HG02610 (cell line): Measurements from ENCODE around the gene SDHB.
A peak's percentile ranks its signal among the peaks of the same experiment; 100 is the strongest.

ENCODE experiments used
- ATAC-seq: cut with Tn5 transposase; IDR thresholded peaks from one replicate; pipeline ENCODE4 v1.9.1; 2021; ENCODE audit warnings: mild to moderate bottlenecking, moderate library complexity; ENCODE audit not compliant: unreplicated experiment

Gene SDHB

DNA sequence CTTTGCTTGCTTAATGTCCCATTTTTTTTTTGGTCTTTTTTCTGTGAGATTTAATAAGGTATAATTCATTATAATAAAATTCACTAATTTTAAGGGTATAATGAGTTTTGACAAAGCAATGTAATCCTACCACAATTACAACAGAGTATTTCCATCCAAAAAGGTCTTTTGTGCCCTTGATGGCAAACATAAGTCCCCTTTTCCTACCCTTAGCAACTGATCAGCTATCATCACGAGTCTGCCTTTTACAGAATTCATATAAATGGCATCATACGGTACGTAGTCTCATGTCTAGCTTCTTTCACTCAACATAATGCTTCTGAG lies 7.5 kb downstream of the SDHB start:
- no peak for ATAC-seq

DNA sequence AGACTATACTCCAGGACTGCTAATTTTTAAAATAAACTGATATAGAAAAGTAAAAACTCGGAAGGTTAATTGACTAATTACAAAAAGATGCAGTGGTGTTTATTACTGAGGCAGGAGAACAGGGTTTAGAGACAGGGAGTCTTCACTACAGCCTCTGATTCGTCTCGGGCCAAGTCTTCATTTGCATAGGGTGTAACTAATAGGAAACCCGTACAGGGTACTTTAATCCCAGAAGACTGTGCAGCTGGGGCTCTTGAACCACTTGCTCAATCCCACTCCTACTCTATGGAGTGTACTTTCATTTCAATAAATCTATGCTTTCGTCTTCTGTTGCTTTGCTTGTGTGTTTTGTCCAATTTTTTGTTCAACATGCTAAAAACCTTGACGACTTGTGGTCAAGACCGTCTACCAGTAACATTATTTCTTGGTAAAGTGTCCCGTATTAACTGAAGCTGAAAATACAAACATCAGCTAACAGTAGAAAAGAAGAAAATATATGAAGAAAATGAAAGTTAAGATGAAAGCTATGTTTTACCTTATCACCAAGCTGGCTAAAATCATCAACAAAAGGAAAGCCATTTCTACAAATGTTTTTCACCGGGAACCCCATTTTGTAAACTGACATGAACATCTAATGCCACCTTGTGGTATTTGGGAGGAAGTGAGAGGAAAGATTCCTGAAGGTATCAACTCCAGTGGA lies 8.0 kb downstream of the SDHB start:
- no peak for ATAC-seq

DNA sequence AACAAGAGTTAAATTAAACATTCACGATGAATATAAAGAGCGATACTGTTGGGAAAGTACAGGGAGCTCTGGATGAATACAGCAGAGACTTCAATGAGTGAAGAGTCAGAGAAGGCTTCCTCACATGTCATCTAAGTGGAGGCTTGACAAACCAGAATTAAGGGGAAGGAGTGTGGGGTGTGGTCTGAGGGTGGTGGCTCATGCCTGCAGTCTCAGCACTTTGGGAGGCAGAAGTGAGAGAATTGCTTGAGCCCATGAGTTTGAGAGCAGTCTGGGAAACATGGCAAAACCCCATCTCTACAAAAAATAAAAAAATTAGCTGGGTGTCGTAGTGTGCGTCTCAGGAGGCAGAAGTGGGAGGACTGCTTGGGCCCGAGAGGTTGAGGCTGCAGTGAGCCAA lies 8.7 kb downstream of the SDHB start:
- no peak for ATAC-seq

DNA sequence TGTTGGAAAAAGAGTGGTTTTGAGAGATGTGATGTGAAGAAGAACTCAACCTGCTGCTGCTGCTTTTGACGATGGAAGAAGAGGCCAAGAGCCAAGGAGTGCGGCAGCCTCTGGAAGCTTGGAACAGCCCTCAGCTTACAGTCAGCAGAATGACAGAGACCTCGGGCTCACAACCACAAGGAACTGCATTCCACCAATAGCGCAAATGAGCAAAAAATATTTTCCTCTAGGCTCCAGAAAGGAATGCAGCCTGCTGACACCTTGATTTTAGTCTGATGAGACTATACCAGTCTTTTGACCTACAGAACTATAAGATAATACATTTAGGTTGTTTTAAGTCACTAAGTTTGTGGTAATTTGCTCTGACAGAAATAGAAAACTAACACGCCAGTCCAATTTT lies 10.2 kb downstream of the SDHB start:
- no peak for ATAC-seq

DNA sequence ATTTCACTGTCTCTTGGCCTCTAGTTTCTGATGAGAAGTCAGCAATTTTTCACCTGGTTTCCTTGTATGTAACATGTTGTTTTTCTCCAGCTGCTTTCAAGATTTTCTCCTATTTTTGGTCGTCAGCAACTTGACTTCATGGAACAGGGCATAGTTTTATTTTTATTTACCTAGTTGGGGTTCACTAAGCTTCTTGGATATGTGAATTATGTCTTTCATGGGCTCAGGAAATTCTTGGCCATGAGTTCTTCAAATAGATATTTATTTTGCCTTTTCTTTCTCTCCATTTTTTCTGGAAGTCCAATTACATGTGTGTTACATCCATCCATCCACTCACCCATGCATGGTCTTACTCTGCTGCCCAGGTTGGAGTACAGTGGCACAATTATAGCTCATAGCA lies 13.7 kb downstream of the SDHB start:
- no peak for ATAC-seq

DNA sequence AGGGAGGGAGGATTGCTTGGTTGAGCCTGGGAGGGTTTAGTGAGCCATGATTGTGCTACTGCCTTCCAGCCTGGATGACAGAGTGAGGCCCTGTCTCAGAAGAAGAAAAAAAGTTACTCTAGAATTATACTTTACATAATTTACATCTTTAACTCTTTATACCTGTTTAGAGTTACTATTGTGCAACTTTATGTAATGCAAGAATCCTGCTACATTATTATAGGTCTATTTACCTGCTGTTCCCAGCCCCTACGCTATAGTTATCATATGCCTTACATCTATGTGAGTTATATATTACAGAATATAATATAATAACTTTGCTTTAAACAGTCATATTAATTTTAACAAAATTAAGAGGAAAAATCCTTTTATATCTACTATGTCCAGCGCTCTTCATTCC lies 14.3 kb downstream of the SDHB start:
- ATAC-seq = no peak

DNA sequence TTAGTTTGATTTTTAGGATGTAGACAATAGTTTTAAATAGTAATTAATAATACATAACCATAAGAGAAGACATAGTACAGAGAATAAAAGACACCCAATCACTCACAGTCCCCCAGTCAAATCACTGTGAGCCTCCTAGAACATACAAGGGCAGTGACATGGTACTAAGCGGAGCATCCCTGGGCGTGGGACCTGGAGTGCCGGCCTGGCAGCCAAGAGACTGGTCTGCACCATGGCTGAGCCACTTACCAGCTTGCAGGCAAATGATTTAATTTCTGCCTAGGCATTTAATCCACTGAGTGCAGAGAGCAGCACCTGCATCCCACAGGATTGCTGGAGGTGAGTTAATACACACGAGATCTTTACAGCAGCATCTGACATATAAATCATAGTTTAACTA lies 20.4 kb downstream of the SDHB start:
- no peak for ATAC-seq

DNA sequence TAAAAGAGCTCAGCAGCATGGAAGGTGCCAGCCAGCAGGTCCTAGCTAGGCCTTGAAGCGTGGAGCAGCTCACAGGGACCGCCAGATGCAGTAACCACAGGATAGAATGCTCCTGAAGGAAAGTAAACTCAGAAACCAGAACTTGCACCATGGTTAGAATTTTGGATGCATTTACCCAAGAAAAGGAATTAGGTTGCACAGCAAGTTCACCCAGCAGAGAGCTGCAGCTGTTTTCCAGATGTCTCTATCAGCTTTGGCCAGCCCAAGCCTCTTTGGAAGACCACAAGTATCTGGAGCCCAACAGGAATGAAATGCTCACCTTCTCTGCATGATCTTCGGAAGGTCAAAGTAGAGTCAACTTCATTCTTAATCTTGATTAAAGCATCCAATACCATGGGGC lies 21.1 kb downstream of the SDHB start:
- no peak for ATAC-seq

DNA sequence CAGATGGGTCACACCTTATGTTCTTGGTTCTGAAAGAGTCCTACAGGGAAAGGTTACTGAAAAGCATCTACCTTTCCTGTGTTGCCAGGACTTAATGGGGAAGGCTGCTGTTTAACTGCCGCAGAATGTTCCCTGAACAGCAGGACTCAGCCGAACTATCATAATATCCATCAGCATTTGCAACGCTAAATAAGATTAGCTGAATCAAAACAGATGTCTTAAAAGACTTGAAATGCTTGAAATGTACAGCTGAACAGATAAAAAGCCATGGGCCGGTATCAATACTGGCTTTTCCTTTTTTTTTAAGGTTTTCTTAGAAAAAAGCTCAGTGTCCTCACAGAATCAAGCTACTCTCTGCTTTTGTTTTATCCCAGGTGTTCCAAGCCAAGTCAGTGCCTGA lies 22.4 kb downstream of the SDHB start:
- no peak for ATAC-seq

DNA sequence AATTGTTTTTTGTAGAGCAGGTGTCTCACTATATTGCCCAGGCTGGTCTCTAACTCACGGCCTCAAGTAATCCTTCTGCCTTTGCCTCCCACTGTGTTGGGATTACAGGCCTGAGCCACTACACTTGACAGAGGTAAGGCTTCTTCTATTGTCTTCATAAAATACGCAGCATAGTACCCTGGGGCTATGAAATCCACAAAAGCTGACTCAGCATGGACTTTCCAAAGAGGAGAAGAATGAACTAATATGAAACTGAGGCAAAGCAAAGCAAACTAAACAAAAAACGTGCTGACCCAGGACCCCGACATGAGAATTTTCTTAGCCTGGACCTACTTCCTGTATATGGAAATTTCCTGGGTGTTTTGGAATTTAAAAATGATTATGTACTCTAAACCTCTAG lies 23.6 kb downstream of the SDHB start:
- no peak for ATAC-seq

DNA sequence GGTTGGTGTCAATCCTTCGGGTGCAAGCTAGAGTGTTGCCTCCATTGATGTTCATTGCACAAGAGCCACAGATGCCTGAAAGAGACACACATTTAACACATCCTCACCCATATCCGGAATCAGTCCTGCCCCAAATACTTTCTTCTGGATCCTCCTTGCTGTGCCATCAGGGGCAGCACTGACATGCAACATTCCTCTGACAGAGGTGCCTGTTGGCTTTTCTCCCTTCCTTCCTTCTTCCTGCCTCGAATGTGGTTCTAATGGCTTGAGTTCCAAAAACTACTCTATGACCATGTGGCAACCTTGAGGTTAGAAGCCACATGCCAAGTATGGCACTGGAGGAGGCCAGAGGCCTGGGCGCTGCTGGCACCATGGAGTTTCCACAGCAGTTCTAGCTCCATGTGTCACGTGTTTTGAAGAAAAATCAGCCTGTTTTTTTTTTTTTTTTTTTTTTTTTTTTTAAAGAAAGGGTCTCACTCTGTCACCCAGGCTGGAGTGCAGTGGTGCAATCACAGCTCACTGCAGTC lies 25.1 kb downstream of the SDHB start:
- ATAC-seq = no peak

DNA sequence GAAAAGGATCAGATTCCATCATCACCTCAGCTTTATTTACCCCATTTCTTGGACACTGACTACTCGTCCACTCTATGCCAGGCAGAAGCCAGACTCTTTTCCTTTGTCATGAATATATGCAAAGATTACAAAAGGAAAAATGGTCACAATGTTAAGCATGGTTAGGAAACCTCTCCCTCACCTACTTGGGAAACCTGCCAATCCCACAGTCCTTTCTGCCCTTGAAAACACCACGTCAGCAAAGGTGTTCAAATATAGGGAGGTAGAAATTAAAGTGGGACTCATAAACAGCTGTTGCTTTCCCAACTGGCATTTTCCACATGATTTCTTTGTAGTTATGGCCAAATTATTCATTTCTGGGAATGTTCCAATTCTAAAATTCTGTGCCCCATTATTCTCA lies 25.9 kb downstream of the SDHB start:
- ATAC-seq = no peak

DNA sequence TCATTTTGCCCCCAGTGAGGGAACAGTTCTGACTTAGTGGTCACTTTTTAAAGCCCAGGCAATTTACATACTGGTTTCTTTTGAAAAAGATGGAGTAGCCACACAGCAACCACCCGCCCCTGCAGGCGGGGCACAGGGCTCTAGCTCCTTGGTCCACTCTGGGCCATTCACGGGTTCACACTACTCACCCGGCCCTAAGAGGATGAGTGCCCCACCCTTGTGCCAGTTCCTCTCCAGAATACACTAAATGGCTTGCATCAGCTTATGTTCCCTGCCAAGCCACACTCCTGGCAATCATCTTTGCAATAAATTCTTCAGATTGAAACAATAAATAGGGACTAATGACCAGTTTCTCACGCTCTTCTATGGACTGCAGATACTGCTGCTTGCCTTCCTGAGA lies 26.4 kb downstream of the SDHB start:
- no peak for ATAC-seq

DNA sequence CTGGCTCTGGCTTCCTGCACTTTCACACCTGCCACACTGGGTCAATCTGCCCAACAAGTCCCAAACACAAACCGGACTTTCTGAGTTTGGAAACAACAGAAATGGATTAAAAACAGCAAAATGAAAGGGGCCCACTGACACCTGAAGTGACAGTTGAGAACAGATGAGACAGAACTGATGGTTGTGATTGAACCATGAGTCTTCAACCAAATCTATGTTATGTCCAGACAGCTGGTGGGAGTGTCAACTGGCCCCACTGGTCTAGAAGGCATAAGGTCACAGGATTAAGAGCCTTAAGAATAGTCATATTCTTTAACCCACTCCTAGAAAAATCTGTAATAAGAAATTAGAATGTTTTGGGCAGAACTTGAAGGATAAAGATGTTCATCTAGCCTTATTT lies 29.1 kb downstream of the SDHB start:
- ATAC-seq = no peak

DNA sequence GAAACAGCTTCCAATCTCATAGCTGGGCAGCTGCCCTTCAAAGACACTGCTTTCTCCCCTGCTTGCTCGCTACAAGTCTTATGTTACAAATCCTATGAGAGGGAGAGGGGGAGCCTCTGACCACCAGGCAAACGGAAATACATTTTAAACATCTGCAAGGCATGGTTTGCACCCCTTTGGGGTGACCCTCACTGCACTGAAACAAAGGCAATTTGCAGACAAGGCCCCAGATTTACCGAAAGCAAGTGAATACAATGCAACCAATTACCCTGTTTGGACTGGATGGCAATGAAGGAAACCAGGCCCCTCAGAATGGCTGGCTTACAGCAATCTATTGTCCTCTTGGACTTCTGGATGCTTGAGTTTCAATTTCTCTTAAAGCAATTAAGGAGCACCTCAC lies 30.3 kb downstream of the SDHB start:
- ATAC-seq = peak; percentile 30

DNA sequence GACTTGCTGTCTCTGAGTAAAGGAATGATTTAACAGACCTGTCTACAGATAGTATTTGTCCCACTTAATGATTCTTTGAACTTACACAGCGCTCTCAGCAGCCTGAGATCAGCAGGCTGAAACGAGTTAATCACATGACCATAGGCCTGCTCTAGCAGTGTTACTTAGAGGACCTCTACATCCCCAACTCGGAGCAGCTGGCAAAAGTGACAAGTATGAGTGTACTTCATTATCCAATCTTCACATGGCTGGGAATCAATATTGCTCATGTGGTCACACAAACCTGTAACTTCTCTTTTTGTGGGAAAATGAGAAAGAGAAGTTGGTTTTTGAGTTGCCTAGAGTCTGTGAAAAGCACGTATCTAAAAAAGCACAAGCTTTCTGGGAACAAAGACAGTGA lies 30.7 kb downstream of the SDHB start:
- peak; percentile 80 for ATAC-seq

DNA sequence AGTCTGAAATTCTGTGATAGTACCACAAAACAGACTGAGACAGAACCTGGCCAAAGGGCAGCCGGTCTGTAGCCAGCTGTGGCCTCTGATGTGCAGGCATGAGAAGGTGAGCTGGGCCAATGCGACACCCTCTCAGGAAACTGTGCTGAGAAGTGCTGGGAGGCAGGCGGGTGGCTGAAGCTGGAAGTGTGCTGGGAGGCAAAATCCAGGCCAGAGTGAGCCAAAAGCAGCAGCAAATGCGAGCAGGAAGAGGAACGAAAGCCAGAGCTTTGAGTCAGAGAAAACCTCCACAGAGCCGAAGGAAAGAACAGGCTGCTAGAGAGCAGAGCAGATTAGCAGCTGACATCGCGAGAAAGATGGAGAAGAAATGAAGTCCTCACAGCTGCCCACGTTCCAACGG lies 31.9 kb downstream of the SDHB start:
- no peak for ATAC-seq

DNA sequence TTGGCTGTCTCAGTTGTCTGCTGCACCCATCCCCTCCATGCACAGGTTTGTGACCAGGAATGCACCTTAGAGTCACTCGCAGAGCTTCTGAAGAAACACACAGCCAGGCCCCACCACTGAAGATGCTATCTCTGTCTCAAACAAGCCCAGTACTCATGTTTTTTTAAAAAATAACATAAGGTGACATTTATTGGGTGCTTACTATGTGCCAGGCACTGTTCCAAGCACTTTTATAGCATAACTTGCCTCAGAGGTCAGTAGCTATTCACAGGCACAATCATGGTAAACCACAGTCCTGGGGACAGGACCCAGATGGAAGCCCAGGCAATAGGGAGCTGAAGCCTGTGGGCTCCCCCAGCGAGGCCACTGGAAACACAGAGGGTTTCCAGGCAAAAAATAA lies 33.3 kb downstream of the SDHB start:
- ATAC-seq = no peak

DNA sequence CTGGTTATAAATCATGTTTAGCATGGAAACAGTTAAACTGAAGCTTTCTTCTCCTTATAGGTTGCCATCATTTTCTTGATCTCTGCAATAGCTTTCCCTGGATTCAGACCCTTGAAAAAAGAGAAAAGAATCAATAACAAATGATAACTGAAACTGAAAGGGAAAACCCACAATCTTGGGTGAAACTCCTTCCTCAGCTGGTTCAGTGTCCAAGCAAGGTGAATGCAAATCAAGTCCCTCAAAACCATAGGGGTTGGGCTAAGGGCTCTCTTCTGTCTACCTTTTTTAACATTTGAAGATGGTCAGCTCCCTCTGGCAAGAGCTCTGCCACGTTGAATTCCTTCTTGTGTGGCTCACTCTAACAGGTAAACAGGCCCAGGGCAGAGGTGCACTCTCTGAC lies 35.0 kb downstream of the SDHB start:
- no peak for ATAC-seq

DNA sequence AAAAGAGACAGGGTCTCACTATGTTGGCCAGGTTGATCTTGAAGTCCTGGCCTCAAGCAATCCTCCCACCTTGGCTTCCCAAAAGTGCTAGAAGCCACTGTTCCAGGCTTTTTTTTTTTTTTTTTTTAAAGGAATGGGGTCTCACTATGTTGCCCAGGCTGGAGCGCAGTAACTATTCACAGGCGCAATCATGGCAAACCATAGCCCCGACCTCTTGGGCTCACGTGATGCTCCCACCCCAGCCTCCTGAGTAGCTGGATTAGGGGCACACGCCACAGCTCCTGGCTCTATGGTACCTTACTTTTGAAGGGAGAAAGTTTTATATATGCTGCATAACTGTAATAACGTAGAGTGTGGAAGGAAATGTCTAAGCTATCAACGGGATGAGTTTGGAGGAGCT lies 36.4 kb downstream of the SDHB start:
- ATAC-seq = no peak

DNA sequence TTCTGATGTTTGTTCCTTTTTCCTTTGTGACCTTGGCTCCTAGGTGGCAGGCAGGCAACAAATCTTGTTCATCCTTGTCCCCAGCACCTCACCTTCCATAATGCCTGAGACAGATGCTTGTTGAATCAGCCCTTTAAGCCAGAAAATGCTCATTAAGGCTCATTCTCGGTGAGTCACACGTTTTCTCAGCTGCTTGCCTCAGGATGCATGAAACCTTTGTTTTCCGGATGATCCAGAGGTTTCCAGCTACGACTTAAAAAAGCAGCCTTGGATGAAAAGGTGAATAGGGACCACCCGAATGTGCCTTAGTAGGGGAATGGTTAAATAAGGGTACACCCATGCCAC lies 37.5 kb downstream of the SDHB start:
- ATAC-seq = no peak

DNA sequence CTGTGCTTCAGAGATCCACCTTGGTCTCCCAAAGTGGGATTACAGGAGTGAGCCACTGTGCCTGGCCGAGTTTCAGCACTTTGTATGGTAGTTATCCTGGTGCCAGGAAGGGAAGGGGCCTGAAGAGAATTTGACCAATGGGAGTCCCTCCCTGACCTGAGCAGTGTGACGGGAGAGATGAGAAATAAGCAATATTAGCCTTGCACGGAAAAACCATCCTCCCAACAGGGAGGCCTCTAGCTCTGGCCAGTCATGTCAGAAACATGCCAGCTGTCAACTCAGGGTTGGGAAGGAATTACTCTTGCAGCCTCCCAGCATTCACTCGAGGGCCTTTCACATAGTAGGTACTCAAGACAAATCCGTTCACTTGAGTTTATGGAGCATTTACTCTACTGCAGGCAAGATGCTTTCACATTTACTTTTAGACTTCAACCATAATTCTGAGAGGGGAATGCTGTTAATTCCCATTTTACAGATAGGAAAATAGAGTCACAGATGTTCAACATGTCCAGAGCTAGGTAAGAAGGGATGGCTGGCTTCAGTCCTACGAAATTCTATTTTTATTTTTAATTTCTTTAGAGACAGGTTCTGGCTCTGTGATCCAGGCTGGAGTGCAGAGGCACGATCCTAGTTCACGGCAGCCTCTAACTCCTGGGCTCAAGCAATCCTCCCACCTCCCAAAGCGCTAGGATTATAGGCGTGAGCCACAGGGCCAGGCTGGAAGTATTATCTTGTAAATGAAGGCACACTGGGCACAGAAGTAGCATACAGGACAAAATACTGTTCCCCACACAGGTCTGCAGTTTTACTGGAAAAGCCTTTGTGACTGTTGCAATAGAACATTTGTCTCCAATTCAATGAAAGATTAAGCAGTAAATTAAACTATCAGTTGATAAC lies 38.9 kb downstream of the SDHB start:
- no peak for ATAC-seq
